Stimulated activated CD8-positive, alpha-beta memory T cell treated with anti-CD3 and anti-CD28 coated beads, Interleukin-15, amount 100 ng/mL, for 48 hours (primary cell): ENCODE measurements around the gene BBLN.

ENCODE experiments used
- DNase-seq, 2 donors: peaks; one replicate each; pipeline ENCODE4 v3.0.0-alpha.2; 2020; ENCODE audit warnings: low read depth in 2 of 2

Gene BBLN

DNA sequence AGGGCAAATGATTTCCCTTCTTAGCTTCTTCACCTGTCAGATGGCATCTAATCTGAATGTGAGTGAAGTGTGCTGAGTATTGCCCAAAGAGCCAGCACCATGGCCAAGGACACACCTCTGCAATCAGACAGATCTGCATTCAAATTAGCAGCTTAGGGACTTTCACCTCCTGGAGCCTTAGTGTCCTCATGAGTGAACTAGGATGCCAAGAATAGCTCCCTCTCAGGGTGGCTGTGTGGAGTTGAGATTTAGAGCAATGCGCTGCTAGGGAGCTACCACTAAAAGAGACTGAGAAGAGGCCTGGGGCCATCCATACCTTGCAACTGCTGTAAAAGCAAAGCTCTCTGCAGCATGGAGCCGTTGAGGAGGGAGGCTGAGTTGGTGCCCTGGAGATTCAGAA, 29.9 kb downstream of the BBLN start:
- no peak for DNase-seq

DNA sequence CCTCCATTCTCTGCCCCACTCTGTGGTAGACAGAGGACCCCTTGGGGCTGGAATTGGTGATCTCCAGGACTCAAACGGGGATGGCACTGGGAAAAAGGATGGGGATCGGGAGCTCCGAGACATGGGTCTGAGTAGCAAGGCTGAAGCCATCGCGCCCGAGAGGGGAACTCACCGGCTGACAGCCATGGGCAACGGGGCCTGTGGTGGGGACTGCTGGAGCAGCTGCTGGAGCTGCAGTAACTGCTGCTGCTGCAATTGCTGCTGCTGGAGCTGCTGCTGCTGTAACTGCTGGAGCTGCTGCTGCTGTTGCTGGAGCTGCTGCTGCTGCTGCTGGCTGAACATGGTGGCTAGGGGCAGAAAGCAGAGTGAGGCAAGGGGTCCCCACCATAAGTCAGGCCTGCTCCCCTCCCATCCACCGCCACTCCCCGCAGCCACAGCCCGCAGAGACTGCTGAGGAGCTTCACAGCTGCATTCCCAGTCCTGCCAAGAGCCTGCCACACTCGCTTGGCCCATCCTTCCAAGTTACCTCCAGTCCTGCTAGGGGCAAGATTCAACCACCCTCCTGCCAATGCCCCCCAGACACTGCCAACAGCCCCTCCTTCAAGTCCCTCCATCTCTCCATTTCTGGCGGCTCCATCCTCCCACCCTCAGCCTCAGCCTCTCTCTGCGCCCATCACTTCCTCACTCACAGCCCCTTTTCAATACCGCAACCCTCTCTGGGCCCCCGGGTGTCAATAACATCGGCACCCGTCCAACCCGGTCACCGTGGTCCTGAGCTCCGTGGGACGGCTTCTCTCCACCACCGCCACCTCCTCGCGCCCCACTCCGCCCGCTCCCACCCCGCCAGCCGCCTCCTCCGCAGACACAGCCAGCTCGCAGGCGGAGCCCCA, 30.7 kb downstream of the BBLN start:
- no peak for DNase-seq

DNA sequence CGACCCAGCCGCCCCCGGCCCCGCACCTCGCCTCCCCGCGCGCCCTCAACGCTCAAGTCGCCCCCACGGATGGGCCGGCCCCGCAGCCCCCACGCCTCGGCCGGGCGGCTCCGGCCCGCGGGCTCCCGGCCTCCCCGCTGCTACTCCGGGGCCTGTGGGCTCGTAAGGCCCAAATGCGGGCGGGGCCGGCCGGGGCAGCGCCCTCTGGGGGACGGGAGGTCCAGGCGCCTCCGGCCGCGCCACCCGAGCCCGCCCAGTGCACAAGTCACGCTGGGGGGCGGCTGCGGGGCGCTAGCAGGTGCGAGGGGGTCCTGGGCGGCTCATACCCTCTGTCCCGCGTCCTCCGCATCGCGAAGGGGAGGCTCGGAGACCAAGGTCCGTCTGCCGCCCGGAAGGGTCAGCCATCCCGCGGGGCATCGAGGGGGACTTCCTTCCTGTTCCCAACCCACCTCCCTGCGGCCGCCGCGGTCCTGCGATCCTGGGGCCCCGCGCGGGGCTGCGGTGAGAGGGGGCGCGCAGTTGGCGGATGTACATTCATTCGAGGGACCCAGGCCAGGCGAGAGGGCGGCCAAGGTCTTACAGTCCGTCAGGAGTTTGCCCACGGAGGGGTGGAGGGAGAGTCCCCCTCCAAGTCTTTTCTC, 31.5 kb downstream of the BBLN start, which contains the start of gene CIZ1:
TSS of gene CIZ1 (minus strand) at position 167 of the 641 bp plus-strand sequence. CDS start 715 bp downstream, outside the sequence.
- DNase-seq, result peak; percentile 69 to 73

DNA sequence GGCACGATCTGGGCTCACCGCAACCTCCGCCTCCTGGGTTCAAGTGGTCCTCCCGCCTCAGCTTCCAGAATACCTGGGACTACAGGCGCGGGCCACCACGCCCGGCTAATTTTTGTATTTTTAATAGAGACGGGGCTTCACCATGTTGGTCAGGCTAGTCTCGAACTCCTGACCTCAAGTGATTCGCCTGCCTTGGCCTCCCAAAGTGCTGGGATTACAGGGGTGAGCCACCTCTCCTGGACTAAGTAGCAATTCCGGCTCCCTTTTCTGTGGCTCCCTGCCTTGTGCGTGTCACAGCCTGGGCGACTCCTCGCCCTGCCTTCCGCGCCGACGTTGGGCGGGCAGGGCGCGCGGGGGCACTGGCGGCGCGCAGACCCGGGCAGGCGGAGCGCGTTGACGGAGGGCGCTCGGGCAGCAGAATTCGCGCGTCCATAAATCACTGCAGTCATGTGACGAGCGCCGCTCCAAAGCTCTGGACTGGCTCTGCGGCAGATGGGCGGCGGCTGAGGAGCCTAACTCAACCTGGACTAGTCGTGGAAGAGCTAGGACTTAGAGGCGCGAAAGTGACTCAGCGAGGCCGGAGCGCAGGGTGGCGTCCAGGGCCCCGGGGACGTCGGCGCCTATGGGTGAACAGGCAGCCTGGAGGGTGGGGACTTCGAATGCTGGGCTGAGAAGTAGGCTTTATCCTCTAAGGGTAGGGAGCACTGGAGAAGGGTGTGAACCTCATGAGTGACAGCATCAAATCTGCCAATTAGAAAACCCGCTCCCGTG, 32.7 kb downstream of the BBLN start:
- DNase-seq, result peak in 1 of 2 donors; percentile 48

DNA sequence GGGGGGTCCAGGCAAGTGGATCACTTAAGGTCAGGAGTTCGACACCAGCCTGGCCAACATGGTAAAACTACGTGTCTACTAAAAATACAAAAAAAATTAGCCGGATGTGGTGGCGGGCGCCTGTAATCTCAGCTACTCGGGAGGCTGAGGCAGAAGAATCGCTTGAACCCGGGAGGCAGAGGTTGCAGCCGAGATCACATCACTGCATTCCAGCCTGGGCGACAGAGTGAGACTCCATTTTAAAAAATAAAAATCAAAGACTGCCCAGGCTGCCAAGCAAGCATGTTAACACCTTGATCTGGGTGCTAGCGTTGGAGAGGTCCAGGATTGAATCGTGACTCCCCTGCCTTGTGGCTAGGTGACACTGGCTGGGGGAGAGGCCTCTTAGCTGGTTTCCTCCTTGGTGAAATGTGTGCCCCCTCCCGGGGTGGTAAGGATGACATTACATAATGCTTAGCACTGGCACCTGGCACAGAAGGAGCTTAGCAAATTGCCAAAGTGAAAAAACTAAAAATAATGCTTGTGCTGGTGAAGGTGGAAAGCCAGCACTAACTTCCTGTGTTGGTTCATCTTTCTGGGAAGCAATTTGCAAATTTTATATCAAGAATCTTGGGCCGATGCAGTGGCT, 33.5 kb downstream of the BBLN start:
- no peak for DNase-seq

DNA sequence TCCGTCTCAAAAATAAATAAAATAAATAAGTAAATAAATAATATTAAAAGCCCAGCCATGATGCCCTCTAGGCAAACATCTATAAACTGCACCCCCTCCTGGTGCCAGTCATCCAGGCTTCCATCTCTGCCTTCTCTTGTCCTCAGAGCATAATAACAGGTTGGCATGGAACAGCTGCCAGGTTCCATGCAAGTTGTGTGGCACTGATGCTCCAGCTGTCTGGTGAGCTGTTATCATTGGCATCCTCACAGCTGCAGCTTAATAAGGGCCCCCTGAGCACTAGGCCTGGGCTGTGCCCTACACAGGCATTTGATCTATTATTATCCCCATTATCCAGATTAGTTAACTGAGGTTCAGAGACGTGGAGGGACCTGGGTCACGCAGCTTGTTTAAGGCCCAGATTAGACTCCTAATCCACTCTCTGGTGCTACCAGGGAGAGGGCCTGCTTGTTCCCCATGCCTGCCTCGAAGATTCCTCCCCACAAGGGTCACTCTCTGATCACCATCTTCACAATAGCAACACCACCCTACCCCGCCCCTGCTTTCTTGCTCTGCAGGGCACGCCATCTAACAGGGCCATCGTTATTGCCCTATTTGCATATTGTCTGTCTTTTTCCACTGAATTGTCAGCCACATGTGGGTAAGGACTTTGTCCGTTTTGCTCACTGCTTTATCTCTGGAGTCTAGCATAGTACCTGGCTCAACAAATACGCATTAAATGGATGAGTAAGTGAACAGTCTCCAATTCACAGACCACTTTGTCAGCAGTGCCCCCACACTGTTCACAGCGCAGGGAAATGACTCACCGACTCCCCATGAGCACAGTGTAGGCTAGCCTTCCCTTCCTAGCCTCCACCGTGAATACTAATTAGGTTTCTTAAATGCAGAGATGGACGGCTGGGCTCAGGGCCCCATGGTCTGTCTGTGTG, 41.6 kb downstream of the BBLN start:
- DNase-seq, result no peak

DNA sequence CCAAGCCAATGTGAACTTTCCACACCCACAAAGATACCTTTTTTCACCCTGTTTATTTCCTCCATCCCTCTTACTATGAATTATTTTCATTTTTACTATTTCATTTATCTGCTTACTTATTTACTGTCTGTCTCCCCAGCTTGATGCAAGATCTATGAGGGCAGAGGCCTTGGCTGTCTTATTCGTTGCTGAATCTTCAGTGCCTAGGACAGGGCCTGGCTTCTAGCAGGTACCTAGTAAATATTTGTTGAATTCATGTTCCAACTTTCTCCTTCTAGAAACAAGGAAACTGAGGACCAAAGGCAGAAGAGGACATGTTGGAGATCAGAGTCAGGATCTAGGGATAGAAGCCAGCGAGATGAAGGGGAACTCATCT, 42.6 kb downstream of the BBLN start:
- DNase-seq, result no peak

DNA sequence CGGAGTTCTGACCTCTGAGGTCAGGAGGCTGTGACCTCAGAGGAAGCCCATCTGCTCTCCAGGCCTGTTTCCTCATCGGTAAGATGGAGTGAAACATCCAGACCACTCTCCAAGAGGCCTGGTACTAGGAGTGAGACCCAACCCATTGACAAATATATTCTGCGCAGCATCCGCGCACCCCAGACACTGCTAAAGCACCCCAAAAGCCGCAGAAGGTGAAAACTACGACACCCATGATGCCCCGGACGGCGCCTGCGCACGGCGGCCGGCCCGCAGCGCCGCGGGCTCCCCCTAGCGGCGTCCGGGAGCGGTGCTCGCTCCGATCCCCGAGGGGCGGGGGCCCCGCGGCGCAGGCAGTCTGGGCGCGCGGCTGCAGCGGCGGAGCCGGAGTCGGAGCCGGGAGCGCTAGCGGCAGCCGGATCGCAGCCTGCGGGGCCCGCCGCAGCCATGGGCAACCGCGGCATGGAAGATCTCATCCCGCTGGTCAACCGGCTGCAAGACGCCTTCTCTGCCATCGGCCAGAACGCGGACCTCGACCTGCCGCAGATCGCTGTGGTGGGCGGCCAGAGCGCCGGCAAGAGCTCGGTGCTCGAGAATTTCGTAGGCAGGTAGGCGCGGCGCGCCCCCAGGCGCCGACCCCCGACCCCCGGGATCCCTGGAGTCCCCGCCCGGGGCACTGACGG, 43.1 kb downstream of the BBLN start, which contains the start of gene DNM1:
TSS of gene DNM1 (plus strand) at position 356 of the 683 bp plus-strand sequence. CDS start at position 448, 92 bp downstream.
- peak; percentile 50 to 59 for DNase-seq

DNA sequence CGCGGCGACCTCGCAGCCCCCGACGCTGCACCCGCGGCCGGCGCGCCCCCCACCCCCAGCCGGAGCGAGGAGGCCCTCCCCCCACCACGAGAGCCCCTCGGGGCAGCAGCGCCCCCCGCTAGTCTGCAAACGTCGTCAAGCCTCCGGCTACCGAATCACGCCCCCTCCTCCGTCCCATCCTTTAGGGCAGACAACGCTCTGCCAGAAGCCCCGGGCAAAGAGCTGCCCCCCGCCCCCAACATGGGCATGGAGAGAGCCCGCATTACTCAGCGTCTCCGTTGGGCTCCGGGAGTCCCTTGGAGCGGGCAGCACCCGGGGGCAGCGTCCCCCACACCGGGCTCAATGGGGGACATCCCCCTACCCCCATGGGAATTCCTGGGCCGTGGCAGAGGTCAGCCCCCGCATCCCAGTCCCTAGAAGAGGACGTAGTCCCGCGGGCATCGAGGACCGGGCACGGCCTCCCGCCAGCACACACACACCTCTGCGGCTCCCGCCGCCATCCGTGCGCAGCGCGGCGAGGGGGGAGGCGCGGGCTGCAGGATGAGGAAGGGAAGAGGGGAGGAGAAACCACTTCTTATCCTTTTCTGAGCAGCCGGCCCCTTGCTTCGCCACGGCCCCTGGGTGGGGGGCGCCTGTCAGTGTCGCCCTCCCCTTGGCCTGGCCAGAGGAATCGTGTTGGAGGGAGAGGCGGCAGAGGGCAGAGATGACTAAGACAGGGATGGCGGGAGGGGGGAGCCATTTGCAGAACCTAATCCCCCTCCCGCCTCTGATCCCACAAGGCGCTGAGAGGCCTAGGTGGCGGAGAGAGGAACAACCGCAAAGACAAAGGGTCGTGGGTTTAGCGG, 43.9 kb downstream of the BBLN start:
- DNase-seq, result no peak

DNA sequence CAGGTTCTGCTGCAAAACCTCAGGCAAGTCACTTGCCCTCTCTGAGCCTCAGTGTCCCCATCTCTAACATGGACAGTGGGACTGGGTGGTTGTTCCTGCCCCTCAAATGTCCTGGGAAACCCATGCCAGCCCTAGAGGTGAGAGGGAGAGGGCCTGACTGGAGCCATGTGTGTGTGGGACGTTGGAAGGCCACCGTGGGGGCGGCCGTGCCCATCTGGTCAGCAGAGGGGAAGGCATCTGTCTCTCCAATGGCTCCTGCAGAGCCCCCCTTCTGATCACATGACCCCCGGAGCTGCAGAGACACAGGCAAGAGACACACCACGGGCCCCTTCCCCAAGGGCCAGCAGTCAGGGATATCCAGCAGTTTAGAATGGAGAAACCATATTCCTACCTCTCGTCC, 44.8 kb downstream of the BBLN start:
- DNase-seq, result no peak

DNA sequence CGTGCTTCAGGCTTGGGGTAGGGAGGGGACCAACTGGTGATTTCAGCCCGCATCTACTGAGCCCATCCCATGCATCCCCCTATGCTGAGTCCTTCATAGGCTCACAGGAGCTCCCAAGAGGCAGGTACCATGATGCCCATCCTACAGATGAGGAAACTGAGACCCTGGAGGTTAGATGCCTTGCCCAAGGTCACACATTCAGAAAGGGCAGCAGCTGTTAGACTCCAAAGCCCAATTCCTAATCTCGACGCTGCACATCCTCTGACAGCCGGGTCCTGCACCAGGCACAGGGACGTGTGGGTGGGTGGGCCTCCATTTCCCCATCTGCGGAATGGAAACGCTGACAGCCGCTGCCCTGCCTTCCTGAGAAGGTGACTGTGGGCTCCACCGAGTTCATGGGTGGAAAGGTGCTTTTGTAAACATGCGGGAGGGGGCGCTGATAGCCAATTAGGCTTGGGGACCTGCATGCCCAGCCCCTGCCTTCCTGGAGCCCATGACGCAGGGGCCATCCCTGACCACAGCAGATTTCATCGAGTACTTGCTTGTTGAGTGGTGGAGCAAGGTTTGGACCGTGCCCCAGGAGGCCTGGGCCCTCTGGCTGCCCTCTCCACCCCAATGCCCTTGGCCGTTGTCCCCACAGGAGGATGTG, 45.4 kb downstream of the BBLN start:
- no peak for DNase-seq

DNA sequence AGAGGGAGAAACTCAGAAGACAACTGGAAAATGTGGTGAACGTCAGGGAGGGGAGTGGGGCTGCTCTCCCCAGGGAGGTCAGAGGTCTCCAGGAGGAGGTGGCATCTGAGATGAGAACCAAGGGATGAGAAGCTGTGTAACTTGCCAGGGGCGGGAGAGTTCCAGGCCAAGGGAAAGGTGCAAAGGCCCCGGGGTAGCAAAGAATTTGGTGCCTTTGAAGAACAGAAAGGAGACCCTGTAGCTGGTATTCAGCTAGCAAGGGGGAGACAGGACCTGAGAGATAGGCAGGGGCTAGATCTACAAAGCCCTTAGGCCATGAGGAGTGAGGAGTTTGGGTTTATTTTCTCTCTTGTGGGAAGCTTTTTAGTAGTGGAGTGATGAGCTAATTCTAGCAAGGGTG, 46.4 kb downstream of the BBLN start:
- DNase-seq, result no peak

DNA sequence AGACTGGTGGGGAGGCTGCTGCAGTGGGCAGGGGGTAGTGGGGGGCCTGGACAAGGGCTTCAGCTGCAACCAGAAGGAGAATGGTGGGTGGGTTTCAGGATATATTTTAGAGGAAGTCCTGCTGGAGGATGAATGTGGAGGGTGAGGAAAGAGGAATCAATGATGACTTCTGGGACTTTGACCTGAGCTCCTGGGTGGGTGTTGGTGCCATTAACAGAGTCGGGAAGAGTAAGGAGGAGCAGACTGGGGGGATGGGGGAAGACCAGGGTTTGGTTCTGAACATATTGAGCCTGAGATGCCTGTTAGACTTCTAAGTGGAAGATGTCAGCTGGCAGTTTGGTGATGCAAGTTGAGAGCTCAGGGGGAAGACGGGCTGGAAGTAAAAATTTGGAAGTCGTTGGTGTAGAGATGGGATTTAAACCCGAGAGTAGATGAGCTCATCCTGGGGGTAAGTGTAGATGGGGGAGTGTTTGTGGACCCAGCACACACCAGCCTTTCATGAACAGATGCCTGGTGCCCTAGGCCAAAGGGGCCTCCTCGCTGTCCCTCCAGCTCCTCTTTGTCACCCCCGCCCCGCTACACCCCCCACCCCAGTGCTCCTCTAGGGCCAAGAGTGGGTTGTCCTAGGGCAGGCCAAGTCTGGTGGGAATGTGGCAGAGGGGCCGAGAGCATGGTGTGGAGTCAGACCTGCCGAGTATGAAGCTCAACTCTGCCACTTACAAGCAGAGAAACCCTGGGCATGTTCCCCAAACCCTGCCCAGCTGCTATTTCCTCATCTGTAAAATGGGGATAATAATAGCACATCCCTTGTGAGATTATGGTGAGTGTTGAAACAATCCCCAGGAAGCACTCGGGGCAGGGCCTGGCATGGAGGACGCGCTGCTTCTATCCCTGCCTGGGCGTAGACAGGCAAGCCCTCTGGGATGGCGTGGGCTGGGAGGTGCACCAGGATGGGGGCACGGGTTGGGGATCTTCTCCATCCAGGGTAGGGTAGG, 47.1 kb downstream of the BBLN start:
- DNase-seq, result no peak

DNA sequence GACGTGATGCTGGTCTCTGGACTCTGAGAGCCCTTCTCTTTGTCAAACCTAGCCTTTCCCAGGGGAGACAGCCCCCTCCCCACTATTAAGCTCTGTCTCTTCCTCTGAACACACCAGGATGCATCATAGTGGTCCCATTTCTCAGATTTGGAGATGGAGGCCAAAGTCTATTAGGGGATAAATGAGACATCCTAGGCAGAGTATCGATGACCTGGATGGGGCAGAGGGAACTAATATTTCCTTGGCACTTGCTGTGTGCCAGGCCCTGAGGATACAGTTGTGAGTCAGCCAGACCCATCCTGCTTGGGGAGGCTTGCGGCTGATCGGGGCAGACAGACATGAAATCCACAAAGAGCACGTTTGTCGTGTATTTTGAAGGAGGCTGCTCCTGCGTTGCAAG, 48.3 kb downstream of the BBLN start:
- no peak for DNase-seq

DNA sequence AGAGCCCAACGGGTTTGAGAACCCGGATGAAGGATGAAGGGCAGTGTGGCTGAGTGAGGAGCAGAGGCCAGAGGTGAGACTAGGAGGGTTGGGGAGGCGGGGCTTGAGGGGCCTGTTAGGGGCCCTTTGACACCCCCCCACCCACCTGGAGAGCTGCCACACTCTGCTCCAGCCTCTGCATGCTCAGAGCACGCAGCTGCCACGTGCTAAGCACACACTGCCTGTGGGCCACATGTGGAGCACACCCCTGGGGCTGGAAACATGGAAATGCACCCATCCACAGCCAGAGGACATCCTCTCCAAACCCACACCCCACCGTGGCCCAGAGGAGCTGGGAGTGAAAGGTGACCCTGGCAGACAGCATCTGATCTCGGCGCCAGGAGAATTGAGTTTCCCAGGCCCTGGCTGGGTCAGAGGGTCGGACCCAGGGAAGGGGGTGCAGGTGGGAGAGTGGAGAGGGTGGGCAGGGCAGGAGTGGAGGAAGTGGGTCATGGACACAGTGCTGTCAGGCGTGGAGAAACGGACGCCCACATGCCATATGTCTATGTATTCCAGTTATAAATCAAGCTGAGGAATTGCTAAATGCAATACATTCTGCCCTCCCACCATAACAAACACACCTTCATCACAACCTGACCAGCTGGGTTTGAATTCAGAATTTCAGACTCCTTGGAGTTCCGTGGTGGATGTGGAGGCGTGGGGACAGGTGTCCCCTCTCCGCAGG, 49.0 kb downstream of the BBLN start:
- no peak for DNase-seq

DNA sequence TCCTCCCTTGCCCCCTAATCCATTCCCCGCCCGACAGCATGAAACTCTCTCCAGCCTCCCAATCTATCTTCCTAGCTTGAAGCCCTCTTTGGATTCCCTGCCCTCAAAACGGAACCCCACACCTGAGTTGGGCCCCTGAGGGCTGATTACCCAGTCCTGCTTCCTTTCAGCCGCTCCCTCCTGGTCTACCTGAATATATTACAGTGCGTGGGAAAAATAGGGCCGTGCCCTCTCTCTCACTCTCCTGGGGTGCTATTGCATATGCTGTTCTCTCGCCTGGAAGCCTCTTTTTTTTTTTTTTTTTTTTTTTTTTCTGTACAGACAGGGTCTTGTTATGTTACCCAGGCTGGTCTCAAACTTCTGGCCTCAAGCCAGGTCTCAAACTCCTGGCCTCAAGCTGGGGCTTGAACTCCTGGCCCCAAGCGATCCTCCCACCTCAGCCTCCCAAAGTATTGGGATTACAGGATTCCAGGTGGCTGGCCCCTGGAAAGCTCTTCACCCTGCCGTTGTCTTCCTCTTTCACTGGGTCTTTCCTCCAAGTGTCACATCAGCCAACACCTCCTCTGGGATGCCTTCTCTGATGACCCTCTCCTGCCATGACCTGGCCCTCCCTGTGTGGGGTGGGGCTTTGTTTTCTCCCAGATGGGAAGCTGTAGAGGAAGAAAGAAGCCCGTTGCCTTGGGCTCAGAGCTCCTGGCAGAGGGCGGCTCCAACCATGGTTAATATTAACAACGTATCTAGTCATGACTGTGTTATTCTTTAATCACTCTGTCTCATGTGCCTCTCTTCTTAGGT, 51.3 kb downstream of the BBLN start:
- no peak for DNase-seq
